Nephron progenitor cell (in vitro differentiated cells): Measurements from ENCODE around the gene OR4F6.

Experiments used
- DNase-seq: peaks from one replicate; pipeline ENCODE4 v3.0.0; 2021
- H3K27ac Mint-ChIP-seq: 2 replicates; pipeline ENCODE4 v1.8.0; 2021; ENCODE audit warnings: mild to moderate bottlenecking, moderate library complexity, mixed read lengths
- H3K27me3 Mint-ChIP-seq: 2 replicates; pipeline ENCODE4 v1.8.0; 2021; ENCODE audit warnings: mild to moderate bottlenecking, low read depth, mixed read lengths; ENCODE audit not compliant: poor library complexity
- H3K36me3 Mint-ChIP-seq: 2 replicates; pipeline ENCODE4 v1.8.0; 2021; ENCODE audit warnings: low read depth, mixed read lengths
- H3K4me1 Mint-ChIP-seq: 2 replicates; pipeline ENCODE4 v1.8.0; 2021; ENCODE audit warnings: mixed read lengths
- H3K4me3 Mint-ChIP-seq: 2 replicates; pipeline ENCODE4 v1.8.0; 2021; ENCODE audit warnings: mild to moderate bottlenecking, moderate library complexity, mixed read lengths
- H3K9me3 Mint-ChIP-seq: 2 replicates; pipeline ENCODE4 v1.8.0; 2021; ENCODE audit warnings: mild to moderate bottlenecking, moderate library complexity, mixed read lengths
- TF ChIP-seq, protein P1 (sequence below): fragments of 200-600 bp; sonication (generic); IDR thresholded peaks from 2 replicates; pipeline ENCODE4 v1.5.0; 2021; ENCODE audit warnings: antibody characterized with exemption

The OR4F6 gene

DNA sequence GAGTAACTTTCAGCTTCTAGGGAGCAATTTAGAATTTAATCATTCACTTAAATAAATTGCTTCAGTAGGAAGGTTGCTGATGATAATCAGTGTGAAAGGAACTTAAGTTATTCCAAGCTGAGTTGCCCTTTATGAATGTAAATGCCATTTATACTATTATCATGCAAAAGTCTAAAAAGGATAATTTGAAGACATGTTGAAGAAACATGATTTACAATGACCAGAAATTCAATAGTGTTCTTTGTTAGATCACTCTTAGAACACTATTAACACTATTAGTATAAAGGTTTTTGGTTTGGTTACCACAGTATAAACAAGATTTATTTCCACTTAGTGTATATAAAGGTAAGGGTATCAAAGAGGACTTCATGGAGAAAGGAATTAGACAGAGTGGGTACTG, 1.6 kb downstream of the OR4F6 start:
- Mint-ChIP-seq H3K27ac (no peak overlapping the region), H3K4me1 (no peaks in the 10 kb centered on the region), H3K27me3 (peaks cover 28% of the 10 kb centered on the region), H3K36me3 (no peaks in the 10 kb centered on the region), H3K4me3 (no peak overlapping the region), H3K9me3 (no peaks in the 10 kb centered on the region)
- no peak for DNase-seq
- TF ChIP-seq, protein P1, sequence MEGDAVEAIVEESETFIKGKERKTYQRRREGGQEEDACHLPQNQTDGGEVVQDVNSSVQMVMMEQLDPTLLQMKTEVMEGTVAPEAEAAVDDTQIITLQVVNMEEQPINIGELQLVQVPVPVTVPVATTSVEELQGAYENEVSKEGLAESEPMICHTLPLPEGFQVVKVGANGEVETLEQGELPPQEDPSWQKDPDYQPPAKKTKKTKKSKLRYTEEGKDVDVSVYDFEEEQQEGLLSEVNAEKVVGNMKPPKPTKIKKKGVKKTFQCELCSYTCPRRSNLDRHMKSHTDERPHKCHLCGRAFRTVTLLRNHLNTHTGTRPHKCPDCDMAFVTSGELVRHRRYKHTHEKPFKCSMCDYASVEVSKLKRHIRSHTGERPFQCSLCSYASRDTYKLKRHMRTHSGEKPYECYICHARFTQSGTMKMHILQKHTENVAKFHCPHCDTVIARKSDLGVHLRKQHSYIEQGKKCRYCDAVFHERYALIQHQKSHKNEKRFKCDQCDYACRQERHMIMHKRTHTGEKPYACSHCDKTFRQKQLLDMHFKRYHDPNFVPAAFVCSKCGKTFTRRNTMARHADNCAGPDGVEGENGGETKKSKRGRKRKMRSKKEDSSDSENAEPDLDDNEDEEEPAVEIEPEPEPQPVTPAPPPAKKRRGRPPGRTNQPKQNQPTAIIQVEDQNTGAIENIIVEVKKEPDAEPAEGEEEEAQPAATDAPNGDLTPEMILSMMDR: no peak

DNA sequence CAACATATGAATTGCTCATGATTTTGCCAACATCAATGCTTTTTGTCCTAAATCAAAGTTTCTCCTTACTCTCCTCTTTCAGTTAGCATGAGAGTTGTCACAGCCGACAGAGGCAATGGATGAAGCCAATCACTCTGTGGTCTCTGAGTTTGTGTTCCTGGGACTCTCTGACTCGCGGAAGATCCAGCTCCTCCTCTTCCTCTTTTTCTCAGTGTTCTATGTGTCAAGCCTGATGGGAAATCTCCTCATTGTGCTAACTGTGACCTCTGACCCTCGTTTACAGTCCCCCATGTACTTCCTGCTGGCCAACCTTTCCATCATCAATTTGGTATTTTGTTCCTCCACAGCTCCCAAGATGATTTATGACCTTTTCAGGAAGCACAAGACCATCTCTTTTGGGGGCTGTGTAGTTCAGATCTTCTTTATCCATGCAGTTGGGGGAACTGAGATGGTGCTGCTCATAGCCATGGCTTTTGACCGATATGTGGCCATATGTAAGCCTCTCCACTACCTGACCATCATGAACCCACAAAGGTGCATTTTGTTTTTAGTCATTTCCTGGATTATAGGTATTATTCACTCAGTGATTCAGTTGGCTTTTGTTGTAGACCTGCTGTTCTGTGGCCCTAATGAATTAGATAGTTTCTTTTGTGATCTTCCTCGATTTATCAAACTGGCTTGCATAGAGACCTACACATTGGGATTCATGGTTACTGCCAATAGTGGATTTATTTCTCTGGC, 2.5 kb downstream of the OR4F6 start:
- Mint-ChIP-seq H3K27ac (no peak overlapping the region), H3K36me3 (no peaks in the 10 kb centered on the region), H3K4me3 (no peak overlapping the region), H3K4me1 (no peaks in the 10 kb centered on the region), H3K27me3 (peaks cover 28% of the 10 kb centered on the region), H3K9me3 (no peaks in the 10 kb centered on the region)
- no peak for DNase-seq
- TF ChIP-seq, protein P1: no peak

DNA sequence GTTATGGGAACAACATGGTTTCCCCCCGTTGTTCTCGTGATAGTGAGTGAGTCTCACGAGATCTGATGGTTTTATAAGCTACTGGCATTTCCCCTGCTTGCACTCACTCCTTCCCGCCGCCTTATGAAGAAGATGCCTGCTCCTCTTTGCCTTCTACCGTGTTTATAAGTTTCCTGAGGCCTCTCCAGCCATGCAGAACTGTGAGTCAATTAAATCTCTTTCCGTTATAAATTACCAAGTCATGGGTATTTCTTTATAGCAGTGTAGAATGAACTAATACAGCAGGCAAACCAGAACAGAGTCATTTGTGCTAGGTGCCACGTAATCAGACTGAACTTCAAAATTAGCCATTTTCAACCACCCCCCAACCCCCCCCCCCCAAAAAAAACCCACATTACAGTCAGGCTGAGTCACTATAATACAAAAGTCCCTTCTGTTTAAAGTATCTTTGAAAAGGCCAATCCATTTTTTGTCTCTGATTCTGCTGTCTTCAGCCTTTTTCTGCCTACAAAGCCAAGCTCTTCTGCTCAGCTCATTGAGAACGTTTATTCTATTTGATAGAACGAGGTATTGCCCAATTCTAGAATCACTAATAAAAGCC, 4.1 kb downstream of the OR4F6 start:
- Mint-ChIP-seq H3K9me3 (no peaks in the 10 kb centered on the region), H3K4me3 (no peak overlapping the region), H3K36me3 (no peaks in the 10 kb centered on the region), H3K27ac (no peak overlapping the region), H3K27me3 (peaks cover 36% of the 10 kb centered on the region), H3K4me1 (no peaks in the 10 kb centered on the region)
- DNase-seq: no peak
- TF ChIP-seq, protein P1: no peak

DNA sequence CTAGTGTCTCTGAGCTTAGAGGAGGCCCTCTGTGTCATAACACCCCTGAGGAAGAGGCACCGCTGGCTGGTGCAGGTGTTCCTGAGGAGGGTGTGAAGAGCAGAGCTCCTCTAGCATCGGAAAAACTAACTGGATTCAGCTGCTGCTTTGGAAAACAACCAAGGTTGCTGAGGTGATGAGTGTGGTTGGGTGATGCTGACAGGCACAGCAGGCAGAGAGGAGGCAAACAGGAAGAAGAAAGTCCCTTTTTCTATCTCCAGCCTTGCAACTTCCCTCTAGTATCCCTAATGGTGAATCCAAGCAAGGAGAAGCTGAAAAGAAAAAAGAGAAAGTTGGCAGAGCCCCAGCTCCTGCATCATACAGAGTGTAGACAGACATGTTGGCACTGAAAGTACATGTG, 4.9 kb downstream of the OR4F6 start:
- DNase-seq: no peak
- Mint-ChIP-seq H3K4me3 (no peak overlapping the region), H3K36me3 (no peaks in the 10 kb centered on the region), H3K9me3 (no peaks in the 10 kb centered on the region), H3K4me1 (no peaks in the 10 kb centered on the region), H3K27ac (no peak overlapping the region), H3K27me3 (peaks cover 40% of the 10 kb centered on the region)
- TF ChIP-seq, protein P1: no peak

DNA sequence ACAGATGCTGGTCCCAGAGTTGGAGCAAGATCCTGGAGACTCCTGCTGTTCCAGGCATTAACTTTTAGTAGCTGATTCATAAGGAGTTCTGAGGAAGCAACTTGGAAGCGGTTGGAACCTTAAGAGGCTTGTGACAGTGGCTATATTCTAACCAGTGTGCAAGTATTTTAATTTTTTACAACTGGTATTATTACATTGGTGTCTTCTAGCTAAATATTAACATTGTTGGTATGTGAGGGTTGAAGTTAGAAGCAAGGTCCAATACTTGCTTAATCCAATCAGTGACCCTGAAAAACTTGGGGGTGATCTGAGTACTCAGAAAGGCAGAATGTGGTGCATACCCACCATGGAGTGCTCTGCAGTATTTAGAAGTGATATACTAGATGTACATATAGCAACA, 7.1 kb downstream of the OR4F6 start:
- Mint-ChIP-seq H3K27me3 (peaks cover 40% of the 10 kb centered on the region), H3K36me3 (no peaks in the 10 kb centered on the region), H3K4me1 (no peaks in the 10 kb centered on the region), H3K27ac (no peak overlapping the region), H3K9me3 (no peaks in the 10 kb centered on the region), H3K4me3 (no peak overlapping the region)
- TF ChIP-seq, protein P1: no peak
- DNase-seq: no peak

DNA sequence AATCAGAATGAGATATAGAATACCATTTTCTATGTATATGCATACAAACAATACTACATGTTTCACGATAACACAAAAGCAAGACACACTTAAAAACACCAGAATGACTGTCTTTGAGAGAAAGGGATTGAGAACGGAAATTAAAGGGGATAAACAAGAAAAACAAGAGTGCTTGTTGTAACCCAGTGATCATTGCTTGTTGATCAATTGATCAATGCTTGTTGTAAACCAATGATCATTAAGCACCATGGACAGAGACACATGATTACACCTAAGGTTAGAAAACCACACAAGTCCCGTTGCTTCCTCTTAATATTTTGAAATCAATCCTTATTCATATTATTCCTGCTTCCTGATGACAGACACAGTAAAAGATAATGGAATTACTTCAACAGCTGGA, 7.6 kb downstream of the OR4F6 start:
- no peaks in the 10 kb centered on the region for H3K36me3 Mint-ChIP-seq
- TF ChIP-seq, protein P1: no peak
- peaks cover 38% of the 10 kb centered on the region for H3K27me3 Mint-ChIP-seq
- H3K4me3 Mint-ChIP-seq: no peak overlapping the region
- no peaks in the 10 kb centered on the region for H3K9me3 Mint-ChIP-seq
- no peak for DNase-seq
- no peak overlapping the region for H3K27ac Mint-ChIP-seq
- H3K4me1 Mint-ChIP-seq: no peaks in the 10 kb centered on the region
